ENCODE measurements around the gene FBXW8.

FBXW8 gene

DNA sequence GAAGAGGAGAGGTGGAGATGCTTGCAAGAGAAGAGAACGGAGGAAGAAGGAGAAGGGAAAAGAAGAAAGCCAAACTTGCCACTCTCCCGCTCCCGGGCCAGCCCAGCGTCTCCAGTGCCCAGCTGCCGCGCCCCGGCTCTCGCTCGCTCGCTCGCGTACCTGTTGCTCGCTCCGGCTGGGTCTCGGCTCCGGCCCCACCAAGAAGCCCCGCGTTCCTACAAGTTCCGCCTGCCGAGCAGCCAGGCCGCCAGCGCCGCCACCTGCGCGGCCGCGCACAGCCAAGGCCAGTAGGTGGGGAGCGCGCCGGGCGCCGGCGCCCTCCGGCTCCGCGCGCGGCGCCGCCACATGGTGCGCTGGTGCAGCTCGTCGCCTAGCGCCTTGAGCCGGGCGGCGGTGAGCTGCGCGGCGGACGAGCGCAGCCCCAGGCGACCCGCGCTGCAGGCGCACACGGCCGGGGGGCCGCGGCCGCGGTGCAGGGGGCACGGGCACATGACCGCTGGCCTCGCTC is 29.9 kb upstream of the FBXW8 start:
- Mint-ChIP-seq H3K4me1 (peaks cover 40% of the 10 kb centered on the region), H3K4me3 (peak overlapping the region; percentile 86), H3K27ac (peak overlapping the region; percentile 35), H3K36me3 (no peaks in the 10 kb centered on the region), H3K27me3 (peaks cover 68% of the 10 kb centered on the region), H3K9me3 (no peaks in the 10 kb centered on the region)
- ATAC-seq: peak; percentile 88

DNA sequence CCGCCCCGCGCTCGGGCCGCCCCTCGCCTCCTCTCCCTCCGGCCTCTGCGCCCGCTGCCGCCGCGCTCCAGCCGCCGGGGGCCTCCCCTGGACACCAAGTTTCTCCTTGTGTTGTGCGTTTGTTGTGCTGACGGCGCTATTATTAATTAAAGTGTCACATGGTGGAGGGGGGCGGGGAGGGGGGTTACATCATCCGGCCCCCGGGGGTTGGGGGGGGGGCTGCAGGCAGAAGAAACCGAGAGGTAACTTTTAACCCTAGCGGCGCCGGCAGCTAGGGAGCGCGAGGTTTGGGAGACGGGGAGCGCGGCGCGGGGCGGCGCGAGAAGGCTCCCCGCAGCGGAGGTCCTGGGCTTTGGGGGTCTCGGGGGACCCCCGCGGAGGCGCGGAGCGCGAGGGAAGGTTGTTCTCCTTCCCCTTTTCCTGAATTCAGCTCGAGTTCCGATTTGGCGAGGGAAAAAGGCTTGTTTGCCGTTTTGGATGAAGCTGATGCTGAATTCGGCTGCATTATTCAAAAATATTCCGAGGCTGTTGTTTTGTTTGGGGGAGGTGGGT is 29.3 kb upstream of the FBXW8 start, which contains the start of gene HRK:
Gene HRK (minus strand): TSS at position 117 of the 552 bp plus-strand sequence. CDS start 134 bp downstream, outside the sequence.
- H3K27ac Mint-ChIP-seq: peak within 1 kb of the TSS; percentile 35
- H3K4me3 Mint-ChIP-seq: peak within 1 kb of the TSS; percentile 86
- peaks cover 63% of the 10 kb centered on the region for H3K27me3 Mint-ChIP-seq
- no peaks in the 10 kb centered on the region for H3K9me3 Mint-ChIP-seq
- peaks cover 40% of the 10 kb centered on the region for H3K4me1 Mint-ChIP-seq
- H3K36me3 Mint-ChIP-seq: no peaks in the 10 kb centered on the region
- ATAC-seq: no peak

DNA sequence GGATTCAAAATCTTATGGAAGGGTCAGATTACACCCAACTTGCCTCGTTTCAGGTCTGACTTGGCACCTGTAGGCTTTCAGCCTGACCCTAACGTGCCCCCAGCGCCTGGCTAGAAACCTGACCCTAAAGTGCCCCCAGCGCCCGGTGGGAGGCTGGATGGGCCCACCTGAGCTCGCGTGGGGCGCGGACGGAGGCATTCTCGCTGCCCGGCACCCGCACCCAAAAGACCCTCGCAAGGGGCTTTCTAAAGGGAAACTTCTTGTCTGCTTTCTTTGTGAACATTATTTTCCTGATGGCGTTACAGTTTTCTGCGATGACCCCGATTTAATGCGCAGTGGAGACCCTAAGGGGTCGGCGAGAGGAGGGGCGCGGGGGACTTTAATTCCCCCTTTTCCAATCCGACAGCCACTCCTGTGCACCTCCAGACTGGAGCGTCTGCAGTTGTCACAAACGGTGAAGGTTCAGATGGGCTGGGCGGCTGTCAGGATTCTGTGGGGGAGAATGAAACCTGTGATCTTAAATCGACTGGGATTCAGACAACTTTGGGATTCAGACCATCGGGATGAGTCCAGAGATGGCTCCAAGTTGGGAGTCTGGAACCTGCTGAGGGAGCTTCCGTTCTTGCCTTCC is 28.8 kb upstream of the FBXW8 start:
- H3K27ac Mint-ChIP-seq: no peak overlapping the region
- H3K27me3 Mint-ChIP-seq: peaks cover 57% of the 10 kb centered on the region
- no peaks in the 10 kb centered on the region for H3K36me3 Mint-ChIP-seq
- no peak for ATAC-seq
- H3K4me3 Mint-ChIP-seq: peak overlapping the region; percentile 64
- H3K9me3 Mint-ChIP-seq: no peaks in the 10 kb centered on the region
- peaks cover 40% of the 10 kb centered on the region for H3K4me1 Mint-ChIP-seq

DNA sequence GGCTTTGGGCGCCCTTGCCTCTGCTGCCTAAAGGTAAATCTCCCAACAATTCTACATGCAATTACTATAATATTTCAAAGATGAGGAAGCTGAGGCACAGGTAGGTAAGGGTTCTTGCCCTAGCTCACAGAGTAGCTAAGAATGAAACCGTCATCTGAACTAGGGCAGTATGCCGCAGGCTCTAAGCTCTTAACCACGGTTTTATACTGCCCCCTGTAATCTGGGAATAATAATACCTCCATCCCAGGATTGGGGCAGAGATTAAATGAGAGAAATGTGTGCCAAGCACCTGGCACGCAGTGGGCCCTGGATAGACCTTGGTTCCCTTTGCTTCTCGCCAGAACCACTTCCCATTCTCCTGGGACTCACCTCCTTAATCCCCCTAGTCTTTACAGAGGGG is 28.0 kb upstream of the FBXW8 start:
- Mint-ChIP-seq H3K27me3 (peaks cover 57% of the 10 kb centered on the region), H3K9me3 (no peaks in the 10 kb centered on the region), H3K4me1 (peaks cover 40% of the 10 kb centered on the region), H3K4me3 (no peak overlapping the region), H3K27ac (no peak overlapping the region), H3K36me3 (no peaks in the 10 kb centered on the region)
- peak; percentile 46 for ATAC-seq

DNA sequence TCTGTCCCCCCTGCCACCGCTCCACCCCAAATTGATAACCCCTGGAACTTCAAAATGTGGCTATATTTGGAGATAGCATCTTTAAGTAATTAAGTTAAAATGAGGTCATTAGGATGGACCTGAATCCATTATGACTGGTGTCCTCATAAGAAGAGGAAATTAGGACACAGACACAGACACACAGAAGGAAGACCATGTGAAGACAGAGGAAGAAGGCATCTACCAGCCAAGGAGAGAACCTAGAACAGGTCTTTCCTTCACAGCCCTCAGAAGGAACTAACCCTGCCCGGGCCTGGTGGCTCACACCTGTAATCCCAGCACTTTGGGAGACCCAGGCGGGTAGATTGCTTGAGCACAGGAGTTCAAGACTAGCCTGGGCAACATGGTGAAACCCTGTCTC is 25.9 kb upstream of the FBXW8 start:
- H3K36me3 Mint-ChIP-seq: no peaks in the 10 kb centered on the region
- peaks cover 23% of the 10 kb centered on the region for H3K4me1 Mint-ChIP-seq
- H3K27me3 Mint-ChIP-seq: peaks cover 37% of the 10 kb centered on the region
- ATAC-seq: no peak
- H3K4me3 Mint-ChIP-seq: no peak overlapping the region
- H3K9me3 Mint-ChIP-seq: no peaks in the 10 kb centered on the region
- H3K27ac Mint-ChIP-seq: no peak overlapping the region

DNA sequence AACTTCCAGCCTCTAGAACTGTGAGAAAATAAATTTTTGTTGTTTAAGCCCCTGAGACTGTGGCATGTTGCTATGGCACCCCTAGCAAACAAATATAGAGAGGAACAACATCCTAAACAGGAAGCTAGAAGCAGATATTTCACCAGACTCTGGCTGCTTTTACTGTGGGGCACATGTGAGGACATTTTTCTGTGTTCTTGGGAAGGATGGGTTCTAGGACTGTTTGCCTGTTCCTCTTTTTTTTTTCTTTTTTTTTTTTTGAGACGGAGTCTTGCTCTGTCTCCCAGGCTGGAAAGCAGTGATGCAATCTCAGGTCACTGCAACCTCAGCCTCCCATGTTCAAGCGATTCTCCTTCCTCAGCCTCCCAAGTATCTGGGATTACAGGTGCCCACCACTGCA is 25.3 kb upstream of the FBXW8 start:
- H3K36me3 Mint-ChIP-seq: no peaks in the 10 kb centered on the region
- H3K4me3 Mint-ChIP-seq: no peak overlapping the region
- H3K4me1 Mint-ChIP-seq: peaks cover 17% of the 10 kb centered on the region
- H3K9me3 Mint-ChIP-seq: no peaks in the 10 kb centered on the region
- H3K27me3 Mint-ChIP-seq: peaks cover 31% of the 10 kb centered on the region
- ATAC-seq: no peak
- H3K27ac Mint-ChIP-seq: no peak overlapping the region

DNA sequence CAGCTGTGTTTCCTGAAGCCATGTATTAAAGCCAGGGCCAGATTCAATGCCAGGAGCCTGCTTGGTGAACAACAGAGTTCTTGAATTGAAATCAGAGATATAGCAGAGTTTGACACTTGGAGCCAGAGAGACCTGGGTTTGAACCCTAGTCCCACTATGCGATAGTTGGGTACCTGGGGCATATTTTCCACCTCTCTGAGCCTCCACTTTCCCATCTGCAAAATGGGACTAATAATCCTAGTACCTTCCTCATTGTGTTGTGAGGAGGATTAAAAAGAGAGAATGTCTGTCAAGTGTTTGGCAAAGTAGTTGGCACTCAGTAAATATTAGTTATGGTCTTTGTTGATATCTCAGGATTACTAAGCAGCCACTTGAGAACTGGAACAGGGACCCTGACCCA is 23.5 kb upstream of the FBXW8 start:
- ATAC-seq: no peak
- no peak overlapping the region for H3K4me3 Mint-ChIP-seq

DNA sequence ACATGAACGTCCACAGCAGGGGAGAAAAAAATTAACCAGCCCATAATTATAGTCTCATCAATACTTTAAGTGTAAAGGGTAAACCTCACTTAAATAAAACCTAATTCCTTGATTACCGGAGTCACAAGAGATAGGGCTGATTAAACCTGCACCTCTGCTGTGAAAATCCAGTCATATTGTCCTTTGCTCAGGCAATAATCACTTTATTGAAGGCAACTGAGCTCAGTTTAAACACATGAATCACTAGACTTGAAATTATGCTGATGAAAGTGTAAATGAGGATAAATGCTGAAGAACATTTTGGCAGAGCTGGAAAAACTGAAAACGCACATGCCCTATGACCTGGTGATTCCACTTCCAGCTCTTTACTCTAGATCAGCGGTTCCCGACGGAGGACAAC is 22.9 kb upstream of the FBXW8 start:
- no peaks in the 10 kb centered on the region for H3K9me3 Mint-ChIP-seq
- H3K36me3 Mint-ChIP-seq: no peaks in the 10 kb centered on the region
- no peak overlapping the region for H3K4me3 Mint-ChIP-seq
- no peak for ATAC-seq
- H3K27me3 Mint-ChIP-seq: peaks cover 14% of the 10 kb centered on the region
- no peak overlapping the region for H3K27ac Mint-ChIP-seq
- H3K4me1 Mint-ChIP-seq: no peaks in the 10 kb centered on the region

More for the DNA sequence above, 23.5 kb upstream of the FBXW8 start:
- H3K4me1 Mint-ChIP-seq: peaks cover 6% of the 10 kb centered on the region
- H3K27ac Mint-ChIP-seq: no peak overlapping the region
- peaks cover 19% of the 10 kb centered on the region for H3K27me3 Mint-ChIP-seq
- H3K9me3 Mint-ChIP-seq: no peaks in the 10 kb centered on the region
- H3K36me3 Mint-ChIP-seq: no peaks in the 10 kb centered on the region

DNA sequence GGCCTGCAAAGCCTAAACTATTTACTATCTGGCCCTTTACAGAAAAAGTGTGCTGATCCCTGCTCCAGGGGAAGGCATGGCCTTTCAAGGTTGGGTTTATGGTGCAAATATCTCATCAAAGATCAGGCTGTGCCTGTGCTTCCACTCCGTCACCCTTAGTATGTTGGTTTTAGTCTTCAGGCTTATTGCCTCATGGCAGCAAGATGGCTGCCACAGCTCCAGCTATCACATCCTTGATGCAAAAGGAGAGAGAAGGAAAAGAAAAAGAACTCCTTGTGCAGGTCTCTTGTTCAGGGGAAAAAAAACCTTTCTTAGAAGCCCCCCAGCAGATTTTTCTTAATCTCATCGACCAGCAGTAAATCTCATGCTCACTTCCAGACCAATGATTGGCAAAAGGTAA is 20.4 kb upstream of the FBXW8 start:
- Mint-ChIP-seq H3K4me3 (no peak overlapping the region), H3K36me3 (no peaks in the 10 kb centered on the region), H3K27ac (no peak overlapping the region), H3K9me3 (no peaks in the 10 kb centered on the region), H3K27me3 (no peaks in the 10 kb centered on the region), H3K4me1 (no peaks in the 10 kb centered on the region)
- ATAC-seq: no peak

DNA sequence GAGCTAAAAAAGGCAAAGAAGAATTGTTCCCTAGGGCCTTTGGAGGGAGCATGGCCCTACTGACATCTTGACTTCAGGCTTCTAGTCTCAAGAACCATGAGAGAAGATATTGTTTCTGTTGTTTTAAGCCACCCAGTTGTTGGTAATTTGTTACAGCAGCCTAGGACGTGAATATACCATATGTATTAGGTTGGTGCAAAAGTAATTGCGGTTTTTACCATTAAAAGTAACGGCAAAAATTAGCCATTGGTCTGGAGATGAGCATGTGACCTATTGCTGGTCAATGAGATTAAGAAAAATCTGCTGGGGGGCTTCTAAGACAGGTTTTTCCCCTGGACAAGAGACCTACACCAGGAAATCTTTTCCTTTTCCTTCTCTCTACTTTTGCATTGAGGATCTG is 19.7 kb upstream of the FBXW8 start:
- no peaks in the 10 kb centered on the region for H3K4me1 Mint-ChIP-seq
- H3K27ac Mint-ChIP-seq: no peak overlapping the region
- ATAC-seq: no peak
- H3K36me3 Mint-ChIP-seq: no peaks in the 10 kb centered on the region
- no peaks in the 10 kb centered on the region for H3K9me3 Mint-ChIP-seq
- no peaks in the 10 kb centered on the region for H3K27me3 Mint-ChIP-seq
- H3K4me3 Mint-ChIP-seq: no peak overlapping the region

DNA sequence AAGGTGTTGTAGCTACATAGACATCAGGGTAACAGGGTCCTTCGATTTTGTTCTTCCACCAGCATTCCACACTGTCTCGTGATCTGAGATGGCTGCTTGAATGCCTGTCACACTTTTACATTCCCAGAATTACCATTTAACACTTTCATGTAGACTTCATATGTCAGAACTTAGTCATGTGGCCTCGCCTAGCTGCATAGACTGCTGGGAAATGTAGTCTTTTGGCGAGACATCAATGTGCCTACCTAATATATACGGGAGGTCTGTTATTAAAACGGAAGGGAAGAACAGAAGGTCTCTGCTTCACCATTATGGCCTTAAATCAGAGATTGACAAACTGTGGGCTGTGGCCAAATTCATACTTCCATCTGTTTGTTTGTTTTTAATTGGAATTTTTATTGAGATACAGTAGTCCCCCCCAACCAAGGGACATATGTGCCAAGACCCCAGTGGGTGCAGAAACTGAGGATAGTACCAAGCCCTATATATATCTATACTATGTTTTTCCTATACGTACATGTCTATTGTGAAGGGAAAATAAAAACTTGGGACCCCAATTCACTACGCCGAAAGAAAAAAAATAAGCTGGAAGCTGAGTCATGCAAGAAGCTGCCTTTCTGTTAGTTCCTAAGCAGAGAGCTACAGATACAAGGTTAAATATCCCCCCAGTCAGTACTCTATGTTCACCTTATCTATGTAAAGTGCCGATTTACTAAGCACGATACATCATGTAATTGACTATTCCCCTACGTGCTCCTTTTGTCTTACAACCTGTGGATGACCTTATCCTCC is 18.2 kb upstream of the FBXW8 start:
- H3K27me3 Mint-ChIP-seq: peaks cover 8% of the 10 kb centered on the region

DNA sequence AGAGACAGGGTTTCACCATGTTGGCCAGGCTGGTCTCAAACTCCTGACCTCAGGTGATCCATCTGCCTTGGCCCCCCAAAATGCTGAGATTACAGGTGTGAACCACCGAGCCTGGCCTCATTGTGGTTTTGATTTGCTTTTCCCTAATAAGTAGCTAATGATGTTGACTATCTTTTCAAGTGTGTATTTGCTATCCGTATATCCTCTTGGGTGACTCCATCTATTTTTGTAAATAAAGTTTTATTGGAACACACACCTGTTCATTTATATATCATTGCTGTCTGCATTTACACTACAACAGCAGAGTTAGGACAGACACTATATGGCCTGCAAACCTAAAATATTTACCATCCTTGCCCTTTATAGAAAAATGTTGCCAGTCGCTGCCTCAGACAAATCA is 15.8 kb upstream of the FBXW8 start:
- no peak overlapping the region for H3K27ac Mint-ChIP-seq
- H3K27me3 Mint-ChIP-seq: peaks cover 22% of the 10 kb centered on the region
- H3K4me3 Mint-ChIP-seq: no peak overlapping the region
- ATAC-seq: no peak
- H3K36me3 Mint-ChIP-seq: no peaks in the 10 kb centered on the region
- no peaks in the 10 kb centered on the region for H3K4me1 Mint-ChIP-seq
- no peaks in the 10 kb centered on the region for H3K9me3 Mint-ChIP-seq

More for the DNA sequence above, 18.2 kb upstream of the FBXW8 start:
- Mint-ChIP-seq H3K4me3 (no peak overlapping the region), H3K4me1 (no peaks in the 10 kb centered on the region), H3K9me3 (no peaks in the 10 kb centered on the region), H3K27ac (no peak overlapping the region), H3K36me3 (no peaks in the 10 kb centered on the region)
- no peak for ATAC-seq

DNA sequence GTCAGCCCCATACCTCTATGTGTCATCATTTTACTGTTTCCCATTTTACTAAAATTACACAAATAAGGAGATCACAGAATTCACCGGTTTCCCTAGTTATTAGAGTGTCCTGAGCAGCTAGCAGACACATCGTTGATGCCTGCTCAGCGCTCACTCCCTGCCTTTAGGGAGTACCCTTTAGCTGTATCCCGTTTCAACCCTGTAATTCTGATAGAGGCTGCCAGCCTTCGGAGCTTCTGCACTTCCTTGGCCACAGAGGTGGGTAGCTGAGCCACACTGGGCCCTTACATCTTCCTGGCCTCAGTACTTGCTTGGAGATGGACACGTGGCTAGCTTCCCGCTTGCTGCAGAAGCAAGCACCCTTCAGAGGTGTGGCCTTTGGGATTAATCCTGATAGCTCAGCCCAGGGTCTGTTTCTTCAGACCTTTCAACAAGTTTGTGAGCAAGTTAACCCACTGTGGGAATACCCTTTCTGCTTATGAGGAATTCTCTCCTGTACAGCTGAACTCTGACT is 14.3 kb upstream of the FBXW8 start:
- no peak overlapping the region for H3K27ac Mint-ChIP-seq
- no peaks in the 10 kb centered on the region for H3K9me3 Mint-ChIP-seq
- no peaks in the 10 kb centered on the region for H3K36me3 Mint-ChIP-seq
- H3K4me3 Mint-ChIP-seq: no peak overlapping the region
- H3K4me1 Mint-ChIP-seq: no peaks in the 10 kb centered on the region
- H3K27me3 Mint-ChIP-seq: peaks cover 35% of the 10 kb centered on the region
- ATAC-seq: no peak

DNA sequence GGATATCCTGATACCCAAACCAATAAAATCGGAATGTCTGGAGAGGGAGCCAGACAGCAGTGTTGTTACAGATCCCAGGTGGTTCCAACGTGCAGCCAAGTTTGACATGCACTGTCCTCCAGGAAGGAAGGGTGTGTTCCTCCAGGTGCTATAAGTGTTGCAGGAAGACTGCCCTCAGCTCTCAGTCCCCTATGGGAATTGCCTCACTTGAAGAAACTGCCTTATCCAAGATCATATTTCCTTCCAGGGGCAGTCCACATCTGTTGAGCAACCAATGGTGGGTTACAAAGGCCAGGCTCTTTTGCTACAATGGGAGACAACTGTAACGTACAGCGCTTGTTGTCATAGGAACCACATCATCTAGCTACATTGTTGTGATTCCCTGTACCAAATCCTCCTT is 13.3 kb upstream of the FBXW8 start:
- Mint-ChIP-seq H3K36me3 (no peaks in the 10 kb centered on the region), H3K4me3 (no peak overlapping the region), H3K9me3 (peaks cover 3% of the 10 kb centered on the region), H3K27me3 (peaks cover 45% of the 10 kb centered on the region), H3K4me1 (no peaks in the 10 kb centered on the region), H3K27ac (no peak overlapping the region)
- no peak for ATAC-seq

DNA sequence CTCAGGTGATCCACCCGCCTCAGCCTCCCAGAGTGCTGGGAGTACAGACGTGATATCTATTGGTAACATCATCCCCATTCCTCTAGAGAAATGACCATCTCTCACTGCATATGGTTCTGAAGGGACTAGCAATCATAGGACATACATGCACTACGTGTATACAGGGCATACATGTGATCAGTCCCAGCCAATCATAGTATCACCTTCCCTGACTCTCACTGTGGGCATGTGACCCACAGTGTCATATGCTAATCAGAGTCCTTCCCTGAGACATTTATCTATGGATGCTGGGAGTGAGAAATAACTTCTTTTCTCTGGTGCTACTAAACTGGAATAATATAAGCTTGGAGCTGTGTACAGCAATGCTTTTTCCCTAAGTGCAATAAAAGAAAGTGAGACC is 12.1 kb upstream of the FBXW8 start:
- Mint-ChIP-seq H3K4me3 (no peak overlapping the region), H3K36me3 (no peaks in the 10 kb centered on the region), H3K27me3 (peaks cover 55% of the 10 kb centered on the region), H3K4me1 (no peaks in the 10 kb centered on the region), H3K9me3 (peaks cover 3% of the 10 kb centered on the region), H3K27ac (no peak overlapping the region)
- ATAC-seq: no peak
